ENCODE data around the gene LRP11.

- TF ChIP-seq CTCF (IDR thresholded peaks at IDR 0.05; ENCODE audit: insufficient read depth, low read length) (peak; percentile 52), POLR2AphosphoS5 (IDR thresholded peaks at IDR 0.05; ENCODE audit: low read depth) (no peak), GABPA (IDR thresholded peaks at IDR 0.05; ENCODE audit: low read depth) (no peak), REST (IDR thresholded peaks at IDR 0.05; ENCODE audit: insufficient replicate concordance, low read depth) (no peak), SPI1 (IDR thresholded peaks at IDR 0.05; ENCODE audit: borderline replicate concordance, low read depth) (no peak)
Observed at GRCh38 chr6:149864578-149865535, 698 bp upstream of the LRP11 start.

Data from HL-60 (cell line).